CD8-positive, alpha-beta memory T cell (primary cell): ENCODE measurements around the gene SCAI. TPM values are rescaled to one million over a fixed set of nuclear protein-coding genes. Genes with fewer than 3 reads are reported as not detected.
"Not testable (repeated sequence)": the region's sequence is repeated elsewhere in the genome, so short reads cannot be mapped to it uniquely, and the experiment has no call there.

Source experiments
- CTCF ChIA-PET: fragments of 350-600 bp; sonication (Branson Sonifier 250); formaldehyde crosslinking; loops from one replicate; lab custom pipeline; 2021; ENCODE audit warnings: antibody characterized with exemption; lab: Charles Lee
- POLR2A ChIA-PET: fragments of 350-600 bp; sonication (Branson Sonifier 250); formaldehyde crosslinking; loops from one replicate; lab custom pipeline; 2021; ENCODE audit warnings: antibody characterized with exemption; lab: Charles Lee
- DNase-seq, 5 donors: peaks; one replicate each; pipeline versions ENCODE4 v3.0.0 to v3.0.0-alpha.2; 2020 to 2022; ENCODE audit warnings: mixed read lengths in 1 of 5
- H3K27ac ChIP-seq: one replicate; pipeline ENCODE4 v1.7.0; 2013; ENCODE audit warnings: low read depth, mild to moderate bottlenecking, low read length, moderate library complexity
- H3K27me3 ChIP-seq: 2 replicates; pipeline ENCODE4 v1.7.0; 2013; ENCODE audit warnings: low read length, mild to moderate bottlenecking; ENCODE audit not compliant: insufficient read depth, poor library complexity, severe bottlenecking
- H3K36me3 ChIP-seq: 2 replicates; pipeline ENCODE4 v1.7.0; 2013; ENCODE audit warnings: mild to moderate bottlenecking, low read length, moderate library complexity; ENCODE audit not compliant: insufficient read depth
- H3K4me1 ChIP-seq: 2 replicates; pipeline ENCODE4 v1.7.0; 2013; ENCODE audit warnings: mild to moderate bottlenecking, low read length, moderate library complexity; ENCODE audit not compliant: insufficient read depth
- H3K4me3 ChIP-seq: 2 replicates; pipeline ENCODE4 v1.7.0; 2013; ENCODE audit warnings: mild to moderate bottlenecking, low read length
- H3K9me3 ChIP-seq: 2 replicates; pipeline ENCODE4 v1.7.0; 2013; ENCODE audit warnings: mild to moderate bottlenecking, low read length
- H3K27ac Mint-ChIP-seq, 8 donors: one replicate each; pipeline ENCODE4 v1.8.0; 2020 to 2021; ENCODE audit warnings: mixed read lengths in 8 of 8, mild to moderate bottlenecking in 6 of 8, inconsistent platforms in 3 of 8, moderate library complexity in 3 of 8
- H3K27me3 Mint-ChIP-seq, 2 donors: one replicate each; pipeline ENCODE4 v1.8.0; 2020 to 2021; ENCODE audit warnings: mixed read lengths in 2 of 2, mild to moderate bottlenecking in 1 of 2, moderate library complexity in 1 of 2
- H3K36me3 Mint-ChIP-seq, 3 donors: one replicate each; pipeline ENCODE4 v1.8.0; 2020 to 2021; ENCODE audit warnings: mixed read lengths in 3 of 3, inconsistent platforms in 1 of 3, mild to moderate bottlenecking in 1 of 3
- H3K4me1 Mint-ChIP-seq, 3 donors: one replicate each; pipeline ENCODE4 v1.8.0; 2020 to 2021; ENCODE audit warnings: mixed read lengths in 3 of 3, inconsistent platforms in 1 of 3, mild to moderate bottlenecking in 1 of 3
- H3K4me3 Mint-ChIP-seq, 7 donors: one replicate each; pipeline ENCODE4 v1.8.0; 2020 to 2021; ENCODE audit warnings: mixed read lengths in 7 of 7, mild to moderate bottlenecking in 6 of 7, moderate library complexity in 4 of 7, inconsistent platforms in 2 of 7
- H3K9me3 Mint-ChIP-seq, 5 donors: one replicate each; pipeline ENCODE4 v1.8.0; 2020 to 2022; ENCODE audit warnings: mixed read lengths in 5 of 5, mild to moderate bottlenecking in 3 of 5, moderate library complexity in 2 of 5, inconsistent platforms in 1 of 5
- polyA plus RNA-seq: library from polyadenylated mRNA; unstranded; fragments of 300-500 nt; fragmentation: Illumina TruSeq; gene quantifications from one replicate; pipeline ENCODE4 v1.2.3, GENCODE V29; 2021
- total RNA-seq, 2 experiments: library from RNA; stranded (reverse); gene quantifications; one replicate each; pipeline ENCODE4 v1.2.3, GENCODE V29; 2021

Gene SCAI
- total and polyA plus RNA-seq, 3 experiments from 2014 or later = 0.72 to 8.5 (median 8.3) TPM

GRCh38 chr9:125038166-125038565 is 105.2 kb downstream of the SCAI start:
- peaks cover 0 to 9% (median 8%) of the 10 kb centered on the region in 3 donors for H3K36me3 Mint-ChIP-seq
- peak overlapping the region in 1 of 8 donors; percentile 36 for H3K27ac Mint-ChIP-seq
- ChIA-PET POLR2A (no interaction called here), CTCF (interaction anchor here (0.6 kb wide), 1 partner anchor 362 kb away, joined by 3 read pairs; no protein-coding TSS in a partner anchor)
- Histone ChIP-seq H3K27ac (no peak overlapping the region), H3K9me3 (no peaks in the 10 kb centered on the region), H3K4me1 (no peaks in the 10 kb centered on the region), H3K27me3 (no peaks in the 10 kb centered on the region), H3K4me3 (no peak overlapping the region), H3K36me3 (no peaks in the 10 kb centered on the region)
- peaks cover 0 to 4% (median 0%) of the 10 kb centered on the region in 3 donors for H3K4me1 Mint-ChIP-seq
- H3K4me3 Mint-ChIP-seq = no peak overlapping the region
- H3K27me3 Mint-ChIP-seq = no peaks in the 10 kb centered on the region
- H3K9me3 Mint-ChIP-seq = no peaks in the 10 kb centered on the region
- DNase-seq = no peak

- H3K27ac Mint-ChIP-seq = no peak overlapping the region
- H3K4me1 ChIP-seq = no peaks in the 10 kb centered on the region
- peaks cover 0 to 43% (median 16%) of the 10 kb centered on the region in 3 donors for H3K36me3 Mint-ChIP-seq
- CTCF ChIA-PET = no interaction called here
- no peak overlapping the region for H3K27ac ChIP-seq
- H3K9me3 ChIP-seq = no peaks in the 10 kb centered on the region
- DNase-seq = no peak
- H3K4me3 ChIP-seq = no peak overlapping the region
- peaks cover 3% of the 10 kb centered on the region for H3K36me3 ChIP-seq
- H3K4me3 Mint-ChIP-seq = no peak overlapping the region
- no peaks in the 10 kb centered on the region for H3K9me3 Mint-ChIP-seq
- no peaks in the 10 kb centered on the region for H3K27me3 Mint-ChIP-seq
- H3K4me1 Mint-ChIP-seq = peaks cover 0 to 3% (median 0%) of the 10 kb centered on the region in 3 donors
- no peaks in the 10 kb centered on the region for H3K27me3 ChIP-seq
- POLR2A ChIA-PET = no interaction called here
These were observed 115.3 kb downstream of the SCAI start for GRCh38 chr9:125028041-125028440.

GRCh38 chr9:125024917-125025316 is 118.4 kb downstream of the SCAI start:
- peaks cover 0 to 2% (median 0%) of the 10 kb centered on the region in 3 donors for H3K4me1 Mint-ChIP-seq
- Histone ChIP-seq H3K27ac (no peak overlapping the region), H3K36me3 (peaks cover 3% of the 10 kb centered on the region), H3K27me3 (no peaks in the 10 kb centered on the region), H3K9me3 (no peaks in the 10 kb centered on the region), H3K4me3 (no peak overlapping the region), H3K4me1 (no peaks in the 10 kb centered on the region)
- no peaks in the 10 kb centered on the region for H3K9me3 Mint-ChIP-seq
- CTCF ChIA-PET = no interaction called here
- peaks cover 0 to 50% (median 18%) of the 10 kb centered on the region in 3 donors for H3K36me3 Mint-ChIP-seq
- POLR2A ChIA-PET = no interaction called here
- no peaks in the 10 kb centered on the region for H3K27me3 Mint-ChIP-seq
- H3K27ac Mint-ChIP-seq = no peak overlapping the region
- H3K4me3 Mint-ChIP-seq = no peak overlapping the region
- no peak for DNase-seq

- ChIA-PET CTCF (no interaction called here), POLR2A (no interaction called here)
- Mint-ChIP-seq H3K27me3 (no peaks in the 10 kb centered on the region), H3K27ac (peak overlapping the region in 3 of 8 donors; percentile 10 to 32 (median 22)), H3K4me3 (no peak overlapping the region), H3K36me3 (peaks cover 0 to 48% (median 16%) of the 10 kb centered on the region in 3 donors), H3K4me1 (no peaks in the 10 kb centered on the region), H3K9me3 (no peaks in the 10 kb centered on the region)
- Histone ChIP-seq H3K4me1 (no peaks in the 10 kb centered on the region), H3K36me3 (peaks cover 3% of the 10 kb centered on the region), H3K27me3 (no peaks in the 10 kb centered on the region), H3K4me3 (no peak overlapping the region), H3K9me3 (no peaks in the 10 kb centered on the region), H3K27ac (no peak overlapping the region)
- DNase-seq = no peak
These were observed 122.3 kb downstream of the SCAI start for GRCh38 chr9:125021069-125021468.

- POLR2A ChIA-PET, H3K36me3 ChIP-seq, CTCF ChIA-PET: not testable (repeated sequence)
These were observed 127.7 kb downstream of the SCAI start for GRCh38 chr9:125015655-125016054.

GRCh38 chr9:125012013-125012412 is 131.3 kb downstream of the SCAI start:
- H3K4me3 Mint-ChIP-seq, H3K4me1 Mint-ChIP-seq, H3K9me3 ChIP-seq, H3K4me3 ChIP-seq, POLR2A ChIA-PET, H3K27me3 ChIP-seq, DNase-seq, CTCF ChIA-PET, H3K4me1 ChIP-seq, H3K9me3 Mint-ChIP-seq, H3K27ac ChIP-seq, H3K27me3 Mint-ChIP-seq, H3K27ac Mint-ChIP-seq, H3K36me3 ChIP-seq: not testable (repeated sequence)
- H3K36me3 Mint-ChIP-seq = peaks cover 0 to 22% (median 12%) of the 10 kb centered on the region in 3 donors

More at GRCh38 chr9:125015655-125016054, 127.7 kb downstream of the SCAI start:
- H3K27ac Mint-ChIP-seq, H3K4me3 ChIP-seq, H3K4me3 Mint-ChIP-seq, H3K27me3 Mint-ChIP-seq, H3K9me3 ChIP-seq, H3K27ac ChIP-seq, H3K4me1 ChIP-seq, H3K4me1 Mint-ChIP-seq, H3K27me3 ChIP-seq, H3K9me3 Mint-ChIP-seq, DNase-seq: not testable (repeated sequence)
- H3K36me3 Mint-ChIP-seq = peaks cover 0 to 22% (median 5%) of the 10 kb centered on the region in 3 donors

- no peaks in the 10 kb centered on the region for H3K4me1 ChIP-seq
- no peak overlapping the region for H3K27ac ChIP-seq
- Mint-ChIP-seq H3K4me1 (no peaks in the 10 kb centered on the region), H3K9me3 (no peaks in the 10 kb centered on the region), H3K4me3 (no peak overlapping the region), H3K36me3 (peaks cover 0 to 20% (median 11%) of the 10 kb centered on the region in 3 donors), H3K27ac (no peak overlapping the region), H3K27me3 (no peaks in the 10 kb centered on the region)
- no peaks in the 10 kb centered on the region for H3K9me3 ChIP-seq
- H3K36me3 ChIP-seq = no peaks in the 10 kb centered on the region
- DNase-seq = no peak
- no peak overlapping the region for H3K4me3 ChIP-seq
- no peaks in the 10 kb centered on the region for H3K27me3 ChIP-seq
- CTCF ChIA-PET = no interaction called here
- POLR2A ChIA-PET = no interaction called here
These were observed 134.7 kb downstream of the SCAI start for GRCh38 chr9:125008599-125008998.

- H3K4me3 ChIP-seq = no peak overlapping the region
- Mint-ChIP-seq H3K4me3 (no peak overlapping the region), H3K27me3 (no peaks in the 10 kb centered on the region), H3K4me1 (no peaks in the 10 kb centered on the region), H3K27ac (no peak overlapping the region), H3K9me3 (no peaks in the 10 kb centered on the region), H3K36me3 (peaks cover 0 to 41% (median 8%) of the 10 kb centered on the region in 3 donors)
- DNase-seq = no peak
- ChIA-PET CTCF (no interaction called here), POLR2A (no interaction called here)
- peaks cover 5% of the 10 kb centered on the region for H3K36me3 ChIP-seq
- no peaks in the 10 kb centered on the region for H3K9me3 ChIP-seq
- H3K27me3 ChIP-seq = no peaks in the 10 kb centered on the region
- H3K4me1 ChIP-seq = no peaks in the 10 kb centered on the region
- no peak overlapping the region for H3K27ac ChIP-seq
These were observed 140.0 kb downstream of the SCAI start for GRCh38 chr9:125003332-125003731.
